ENCODE results near the gene LCN15. TPM values are rescaled to one million over a fixed set of nuclear protein-coding genes. Genes with fewer than 3 reads are reported as not detected.

The LCN15 gene
- total and polyA plus RNA-seq, 2 of the 13 experiments (the other 11 are each of a cell fraction or from before 2014, with no cell fraction given), result 1.3 to 53.7 TPM

- TF ChIP-seq MED8 (CRISPR knock-in tag; IDR thresholded peaks at IDR 0.05; ENCODE audit: insufficient replicate concordance) (no peak), PAXIP1 (CRISPR knock-in tag; conservative IDR thresholded peaks at IDR 0.05) (peak; percentile 31; the same call in 1 of the 2 replicates), HOXA5 (CRISPR knock-in tag; IDR thresholded peaks at IDR 0.05) (peak; percentile 69; the same call in 1 of the 2 replicates), HNRNPL (IDR thresholded peaks at IDR 0.05; ENCODE audit: low read depth, low read length) (peak; percentile 82), ZNF350 (CRISPR knock-in tag; IDR thresholded peaks at IDR 0.05; ENCODE audit: borderline replicate concordance, low read depth) (peak; percentile 69; the same call in 1 of the 2 replicates), ZEB1 (IDR thresholded peaks at IDR 0.05; ENCODE audit: insufficient replicate concordance, low read depth) (no peak), KLF11 (CRISPR knock-in tag; IDR thresholded peaks at IDR 0.05) (no peak), SIX1 (CRISPR knock-in tag; IDR thresholded peaks at IDR 0.05; ENCODE audit: borderline replicate concordance) (no peak), BCL6 (CRISPR knock-in tag; IDR thresholded peaks at IDR 0.05) (peak; percentile 52; the same call in 1 of the 2 replicates), ZBTB46 (CRISPR knock-in tag; IDR thresholded peaks at IDR 0.05; ENCODE audit: borderline replicate concordance) (no peak), NBN (conservative IDR thresholded peaks at IDR 0.05) (no peak), ELF3 (CRISPR knock-in tag; IDR thresholded peaks at IDR 0.05) (peak; percentile 47; the same call in 1 of the 2 replicates), ZNF841 (CRISPR knock-in tag; IDR thresholded peaks at IDR 0.05; ENCODE audit: borderline replicate concordance) (no peak), ZNF124 (CRISPR knock-in tag; IDR thresholded peaks at IDR 0.05) (no peak), MZF1 (CRISPR knock-in tag; IDR thresholded peaks at IDR 0.05; ENCODE audit: borderline replicate concordance) (no peak), TARDBP (CRISPR knock-in tag; IDR thresholded peaks at IDR 0.05) (no peak), HCFC1 (IDR thresholded peaks at IDR 0.05; ENCODE audit: low read depth, low read length) (no peak), SAP130 (CRISPR knock-in tag; IDR thresholded peaks at IDR 0.05; ENCODE audit: low read depth) (peak; percentile 72), ZSCAN30 (CRISPR knock-in tag; IDR thresholded peaks at IDR 0.05) (no peak), ZNF292 (CRISPR knock-in tag; IDR thresholded peaks at IDR 0.05; ENCODE audit: borderline replicate concordance, low read depth) (no peak), DZIP1 (CRISPR knock-in tag; IDR thresholded peaks at IDR 0.05) (no peak), RFX3 (CRISPR knock-in tag; IDR thresholded peaks at IDR 0.05) (no peak), SP5 (CRISPR knock-in tag; IDR thresholded peaks at IDR 0.05; ENCODE audit: borderline replicate concordance, low read depth) (peak; percentile 44; the same call in 1 of the 2 replicates)
These were observed 23.1 kb downstream of the LCN15 start (continued) for GRCh38 chr9:136740971-136741882.
